HG02885 (cell line): ENCODE data around the gene KRTAP12-4.
"Not testable (repeated sequence)": the region's sequence is repeated elsewhere in the genome, so short reads cannot be mapped to it uniquely, and the experiment has no call there.

ENCODE experiments used
- ATAC-seq: cut with Tn5 transposase; IDR thresholded peaks from one replicate; pipeline ENCODE4 v1.9.1; 2021; ENCODE audit warnings: mild to moderate bottlenecking; ENCODE audit not compliant: unreplicated experiment, poor library complexity

The KRTAP12-4 gene

GRCh38 chr21:44614161-44614631, 40.3 kb downstream of the KRTAP12-4 start:
- ATAC-seq = no peak

GRCh38 chr21:44613386-44614155, 40.9 kb downstream of the KRTAP12-4 start:
- no peak for ATAC-seq

GRCh38 chr21:44612669-44613229, 41.7 kb downstream of the KRTAP12-4 start:
- no peak for ATAC-seq

- no peak for ATAC-seq
Measured at GRCh38 chr21:44612029-44612486, 42.4 kb downstream of the KRTAP12-4 start, which contains the start of gene KRTAP10-8. Gene KRTAP10-8, plus strand, starts transcription at chr21:44612079. Its CDS starts 22 bp downstream, at chr21:44612101.

GRCh38 chr21:44611551-44611950, 42.9 kb downstream of the KRTAP12-4 start:
- ATAC-seq = no peak

GRCh38 chr21:44610157-44610843, 44.2 kb downstream of the KRTAP12-4 start:
- not testable (repeated sequence) for ATAC-seq

- no peak for ATAC-seq
Measured at GRCh38 chr21:44609193-44609592, 45.3 kb downstream of the KRTAP12-4 start.

GRCh38 chr21:44606495-44606894, 48.0 kb downstream of the KRTAP12-4 start:
- ATAC-seq = no peak
